ENCODE data around the gene CRLF2.
"Not testable (repeated sequence)": the region's sequence is repeated elsewhere in the genome, so short reads cannot be mapped to it uniquely, and the experiment has no call there.

The CRLF2 gene

GRCh38 chrX:1165535-1166196 is 46.8 kb downstream of the CRLF2 start:
- no peak for DNase-seq

GRCh38 chrX:1164322-1165288 is 47.8 kb downstream of the CRLF2 start:
- DNase-seq: no peak

GRCh38 chrX:1163231-1163630 is 49.2 kb downstream of the CRLF2 start:
- no peak for DNase-seq

GRCh38 chrX:1162119-1162916 is 50.1 kb downstream of the CRLF2 start:
- DNase-seq: no peak

- no peak for DNase-seq
Observed at GRCh38 chrX:1159548-1159947, 52.9 kb downstream of the CRLF2 start.

- DNase-seq: not testable (repeated sequence)
Observed at GRCh38 chrX:1156681-1157455, 55.6 kb downstream of the CRLF2 start.

- no peak for DNase-seq
Observed at GRCh38 chrX:1153940-1154339, 58.5 kb downstream of the CRLF2 start.

- DNase-seq: no peak
Observed at GRCh38 chrX:1152090-1152489, 60.4 kb downstream of the CRLF2 start.

- DNase-seq: no peak
Observed at GRCh38 chrX:1151378-1152077, 60.9 kb downstream of the CRLF2 start.

- no peak for DNase-seq
Observed at GRCh38 chrX:1150569-1151347, 61.7 kb downstream of the CRLF2 start.

- DNase-seq: no peak
Observed at GRCh38 chrX:1147611-1148515, 64.6 kb downstream of the CRLF2 start.

- no peak for DNase-seq
Observed at GRCh38 chrX:1144293-1144692, 68.2 kb downstream of the CRLF2 start.

Measured in stimulated activated CD8-positive, alpha-beta memory T cell treated with anti-CD3 and anti-CD28 coated beads, Interleukin-4, amount 100 ng/mL, for 48 hours (primary cell).